ENCODE data around the gene TNFRSF14.
A peak's percentile ranks its signal among the peaks of the same experiment; 100 is the strongest.

The TNFRSF14 gene

GRCh38 chr1:2556277-2556677, at the start of gene TNFRSF14:
Gene TNFRSF14 (plus strand): TSS chr1:2556371. CDS start chr1:2556665, 294 bp downstream.
- DNase-seq = peak; percentile 51

GRCh38 chr1:2506901-2507565, 49.1 kb upstream of the TNFRSF14 start:
- no peak for DNase-seq

- no peak for DNase-seq
These were observed 48.4 kb upstream of the TNFRSF14 start for GRCh38 chr1:2507744-2508155.

GRCh38 chr1:2508180-2508579, 48.0 kb upstream of the TNFRSF14 start:
- DNase-seq = no peak

GRCh38 chr1:2508751-2509150, 47.4 kb upstream of the TNFRSF14 start:
- DNase-seq = no peak

GRCh38 chr1:2509589-2509988, 46.6 kb upstream of the TNFRSF14 start:
- no peak for DNase-seq

- no peak for DNase-seq
These were observed 45.6 kb upstream of the TNFRSF14 start for GRCh38 chr1:2510366-2511155.

- DNase-seq = no peak
These were observed 43.2 kb upstream of the TNFRSF14 start for GRCh38 chr1:2512862-2513421.

- DNase-seq = no peak
These were observed 42.1 kb upstream of the TNFRSF14 start for GRCh38 chr1:2513939-2514652.

GRCh38 chr1:2514863-2515762, 41.1 kb upstream of the TNFRSF14 start:
- DNase-seq = no peak

GRCh38 chr1:2515763-2516080, 40.4 kb upstream of the TNFRSF14 start:
- no peak for DNase-seq

GRCh38 chr1:2516124-2516523, 40.0 kb upstream of the TNFRSF14 start:
- DNase-seq = no peak

- DNase-seq = no peak
These were observed 39.2 kb upstream of the TNFRSF14 start for GRCh38 chr1:2516946-2517345.

GRCh38 chr1:2517966-2518365, 38.2 kb upstream of the TNFRSF14 start:
- DNase-seq = no peak

- no peak for DNase-seq
These were observed 37.6 kb upstream of the TNFRSF14 start for GRCh38 chr1:2518528-2518927.

- no peak for DNase-seq
These were observed 37.0 kb upstream of the TNFRSF14 start for GRCh38 chr1:2519029-2519685.

GRCh38 chr1:2519729-2520128, 36.4 kb upstream of the TNFRSF14 start:
- DNase-seq = no peak

- DNase-seq = no peak
These were observed 36.0 kb upstream of the TNFRSF14 start for GRCh38 chr1:2520206-2520605.

GRCh38 chr1:2520806-2521205, 35.4 kb upstream of the TNFRSF14 start:
- no peak for DNase-seq

- no peak for DNase-seq
These were observed 33.9 kb upstream of the TNFRSF14 start for GRCh38 chr1:2522230-2522629.

- no peak for DNase-seq
These were observed 32.8 kb upstream of the TNFRSF14 start for GRCh38 chr1:2523191-2523890.
